ENCODE results near the gene CLEC4M.
"Not testable (repeated sequence)": the region's sequence is repeated elsewhere in the genome, so short reads cannot be mapped to it uniquely, and the experiment has no call there.

CLEC4M gene

GRCh38 chr19:7742575-7742974 is 20.5 kb upstream of the CLEC4M start:
- DNase-seq, result peak; percentile 12

DNA sequence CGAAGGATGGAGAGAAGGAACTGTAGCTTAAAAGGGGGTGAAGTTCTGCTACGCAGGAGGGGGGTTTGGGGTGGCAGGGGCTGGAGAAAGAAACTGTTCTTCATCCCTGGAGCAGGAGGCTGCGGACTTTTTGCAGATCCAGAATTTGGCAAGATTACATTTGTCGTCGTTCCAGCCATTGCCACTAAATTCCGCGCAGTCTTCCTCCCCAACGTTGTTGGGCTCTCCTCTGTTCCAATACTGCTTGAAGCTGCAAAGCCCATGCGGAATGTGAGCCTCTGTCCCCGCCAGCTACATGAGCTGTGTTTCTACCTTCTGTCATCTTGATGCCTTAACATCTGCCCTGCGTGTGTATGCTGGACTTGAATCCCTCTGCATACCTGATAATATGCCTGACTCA is 20.1 kb upstream of the CLEC4M start:
- DNase-seq, result no peak

- DNase-seq, result no peak
Observed at GRCh38 chr19:7743425-7743841, 19.6 kb upstream of the CLEC4M start.

GRCh38 chr19:7744199-7744786 is 18.8 kb upstream of the CLEC4M start:
- DNase-seq, result no peak

GRCh38 chr19:7744871-7745650 is 18.0 kb upstream of the CLEC4M start:
- no peak for DNase-seq

DNA sequence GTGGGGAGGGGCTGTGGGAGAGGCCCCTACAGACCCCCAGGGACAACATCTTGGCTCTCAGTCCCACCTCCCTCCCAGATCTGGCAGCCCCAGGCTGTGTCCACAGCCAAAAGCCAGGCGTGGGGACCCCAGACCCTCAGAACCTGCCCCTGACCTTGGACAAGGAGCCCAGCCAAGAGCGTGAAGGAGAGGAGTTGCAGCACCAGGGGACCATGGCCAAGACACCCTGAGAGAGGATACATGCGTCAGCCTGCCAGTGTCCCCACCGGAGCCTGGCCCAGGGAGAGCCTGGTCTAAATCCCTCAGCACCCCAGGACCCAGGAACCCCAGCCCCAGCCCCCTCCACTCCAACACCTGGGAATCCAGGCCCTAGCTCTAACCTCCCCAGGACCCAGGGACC is 16.7 kb upstream of the CLEC4M start:
- DNase-seq, result not testable (repeated sequence)

- no peak for DNase-seq
Observed at GRCh38 chr19:7746903-7747884, 15.8 kb upstream of the CLEC4M start, which contains the start of gene CD209. TSS of gene CD209 (minus strand) at chr19:7747534. CDS start at chr19:7747511, 23 bp downstream.

DNA sequence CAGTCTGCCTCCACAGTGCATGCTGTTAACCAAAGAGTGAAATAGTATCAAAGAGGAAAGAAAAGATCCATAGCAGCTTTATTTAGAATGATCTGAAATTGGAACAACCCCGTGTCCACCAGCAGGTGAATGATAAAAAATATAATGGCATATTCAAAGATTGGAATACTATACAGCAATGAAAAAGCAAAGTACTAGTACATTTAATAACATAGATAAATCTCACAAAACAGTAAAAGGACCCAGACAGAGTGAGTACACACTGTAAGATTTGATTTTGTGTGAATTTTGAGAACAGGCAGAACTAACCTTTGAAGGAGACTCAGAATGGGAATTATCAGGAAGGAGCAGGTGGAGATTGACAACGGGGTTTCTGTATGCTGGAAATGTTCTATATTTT is 14.9 kb upstream of the CLEC4M start:
- no peak for DNase-seq

DNA sequence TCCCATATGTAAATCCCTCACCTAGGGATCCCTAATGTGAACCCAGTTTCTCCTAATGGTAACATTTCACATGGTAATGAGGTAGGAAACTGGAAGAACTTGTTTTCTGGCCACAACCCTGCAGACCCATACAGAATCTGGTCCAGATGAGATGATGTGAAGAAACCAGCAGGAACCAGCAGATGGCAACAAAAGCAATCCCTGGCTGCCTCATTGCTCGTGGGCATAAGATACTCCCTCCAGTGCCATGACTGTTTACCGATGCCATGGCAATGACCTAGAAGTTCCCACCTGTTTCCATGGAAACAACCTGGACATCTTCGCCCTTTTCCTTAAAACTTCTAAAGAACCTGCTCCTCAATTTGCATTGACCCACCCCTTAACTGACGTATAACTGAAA is 14.3 kb upstream of the CLEC4M start:
- DNase-seq, result peak; percentile 41

DNA sequence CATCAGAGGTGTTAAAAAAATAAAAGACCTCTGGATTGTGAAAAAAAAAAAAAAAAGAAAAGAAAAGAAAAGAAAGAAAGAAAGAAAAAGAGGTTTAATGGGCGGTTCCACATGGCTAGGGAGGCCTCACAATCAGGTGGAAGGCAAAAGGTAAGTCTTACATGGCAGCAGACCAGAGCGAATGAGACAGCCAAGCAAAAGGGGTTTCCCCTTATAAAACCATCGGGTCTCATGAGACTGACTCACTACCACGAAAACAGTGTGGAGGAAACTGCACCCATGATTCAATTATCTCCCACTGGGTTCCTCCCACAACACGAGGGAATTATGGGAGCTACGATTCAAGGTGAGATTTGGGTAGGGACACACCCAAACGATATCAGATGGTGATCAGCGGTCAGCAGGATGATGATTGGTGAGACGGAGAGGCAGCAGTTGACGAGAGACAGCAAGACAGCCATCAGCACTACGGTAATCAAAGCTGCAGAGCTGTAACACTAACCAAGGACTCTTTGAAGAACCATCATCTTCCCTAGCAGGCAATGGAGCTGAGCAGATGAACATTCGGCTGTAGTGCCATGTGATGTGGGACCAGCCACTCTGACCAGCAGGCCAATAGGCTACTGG is 11.8 kb upstream of the CLEC4M start:
- no peak for DNase-seq

GRCh38 chr19:7756258-7756657 is 6.8 kb upstream of the CLEC4M start:
- DNase-seq, result no peak

DNA sequence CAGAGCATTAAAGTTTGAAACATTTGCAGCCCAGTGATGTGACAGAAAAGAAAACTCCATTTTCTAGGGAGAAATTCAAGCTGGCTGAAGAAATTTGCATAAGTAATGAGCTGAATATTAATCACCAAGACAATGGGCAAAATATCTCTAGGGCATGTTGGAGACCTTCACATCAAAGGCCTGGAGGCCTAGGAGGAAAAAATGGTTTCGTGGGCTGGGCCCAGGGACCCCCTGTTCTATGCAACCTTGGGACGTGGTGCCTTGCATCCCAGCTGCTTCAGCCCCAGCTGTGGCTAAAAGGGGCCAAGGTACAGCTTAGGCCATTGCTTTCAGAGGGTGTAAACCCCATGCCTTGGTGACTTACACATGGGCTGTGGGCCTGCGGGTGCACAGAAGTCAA is 5.7 kb upstream of the CLEC4M start:
- no peak for DNase-seq

DNA sequence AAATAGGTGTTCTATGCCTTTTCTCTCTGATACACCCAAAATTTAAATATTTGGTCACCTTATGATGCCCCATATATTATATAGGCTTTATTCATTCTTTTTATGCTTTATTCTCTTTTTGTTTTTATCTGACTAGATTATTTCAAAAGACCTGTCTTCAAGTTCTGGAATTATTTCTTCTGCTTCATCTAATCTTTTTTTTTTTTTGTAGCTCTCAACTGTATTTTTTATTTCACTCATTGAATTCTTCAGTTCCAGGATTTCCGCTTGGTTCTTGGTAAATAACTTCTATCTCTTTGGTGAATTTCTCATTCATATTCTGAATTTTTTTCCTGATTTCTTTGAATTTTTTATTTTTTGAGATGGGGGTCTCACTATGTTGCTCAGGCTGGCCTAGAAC is 3.9 kb upstream of the CLEC4M start:
- no peak for DNase-seq

DNA sequence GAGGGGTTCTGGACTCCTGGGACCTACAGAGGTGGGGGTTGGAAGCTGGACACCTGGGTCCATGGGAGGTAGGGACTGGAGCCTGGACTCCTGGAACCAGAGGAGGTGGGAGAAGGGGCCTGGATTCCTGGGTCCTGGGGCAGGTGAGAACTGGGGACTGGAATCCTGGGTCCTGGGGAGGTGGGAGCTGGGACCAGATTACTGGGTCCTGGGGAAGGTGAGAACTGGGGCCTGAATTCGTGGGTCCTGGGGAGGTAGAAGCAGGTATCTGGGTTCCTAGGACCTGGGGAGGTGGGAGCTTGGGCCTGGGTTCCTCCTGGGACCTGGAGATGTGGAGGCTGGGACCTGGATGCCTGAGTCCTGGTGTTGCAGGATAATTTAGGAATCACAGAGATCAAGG is 653 bp downstream of the CLEC4M start:
- DNase-seq, result no peak

DNA sequence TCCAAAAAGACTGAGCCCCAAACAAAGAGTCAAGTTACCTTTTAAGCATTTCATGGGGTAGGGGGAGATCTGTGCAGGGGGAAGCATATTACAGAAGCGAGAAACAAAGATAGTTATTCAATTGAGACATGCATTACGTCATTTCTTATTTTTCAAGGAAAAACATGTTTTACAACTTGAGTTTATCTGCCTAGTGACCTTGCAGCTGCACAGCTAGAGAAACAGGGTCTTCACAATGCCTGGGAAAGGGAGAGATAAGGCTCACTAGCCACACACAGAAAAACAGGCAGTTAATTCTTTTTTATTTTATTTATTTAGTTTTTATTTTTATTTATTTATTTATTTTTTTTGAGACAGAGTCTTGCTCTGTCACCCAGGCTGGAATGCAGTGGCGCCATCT is 1.1 kb downstream of the CLEC4M start:
- DNase-seq, result not testable (repeated sequence)

DNA sequence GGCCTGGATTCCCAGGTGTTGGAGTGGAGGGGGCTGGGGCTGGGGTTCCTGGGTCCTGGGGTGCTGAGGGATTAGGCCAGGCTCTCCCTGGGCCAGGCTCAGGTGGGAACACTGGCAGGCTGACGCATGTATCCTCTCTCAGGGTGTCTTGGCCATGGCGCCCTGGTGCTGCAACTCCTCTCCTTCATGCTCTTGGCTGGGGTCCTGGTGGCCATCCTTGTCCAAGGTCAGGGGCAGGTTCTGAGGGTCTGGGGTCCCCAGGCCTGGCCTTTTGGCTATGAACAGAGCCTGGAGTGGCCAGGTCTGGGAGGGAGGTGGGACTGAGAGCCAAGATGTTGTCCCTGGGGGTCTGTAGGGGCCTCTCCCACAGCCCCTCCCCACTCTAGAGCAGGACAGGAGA is 2.0 kb downstream of the CLEC4M start:
- DNase-seq, result not testable (repeated sequence)

DNA sequence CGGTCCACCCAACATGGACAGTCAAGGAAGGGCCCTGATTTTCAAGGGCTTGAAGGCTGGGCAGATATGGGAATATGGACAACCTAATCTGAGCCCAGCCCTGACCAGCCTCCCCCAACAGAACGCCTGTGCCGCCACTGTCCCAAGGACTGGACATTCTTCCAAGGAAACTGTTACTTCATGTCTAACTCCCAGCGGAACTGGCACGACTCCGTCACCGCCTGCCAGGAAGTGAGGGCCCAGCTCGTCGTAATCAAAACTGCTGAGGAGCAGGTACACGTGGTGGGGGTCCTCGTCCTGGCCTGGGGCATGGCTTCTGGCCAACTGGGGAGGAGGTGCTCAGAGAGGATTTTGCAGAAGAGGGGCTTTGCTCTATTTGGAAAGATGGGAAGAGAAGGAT is 3.5 kb downstream of the CLEC4M start:
- DNase-seq, result no peak

- no peak for DNase-seq
Observed at GRCh38 chr19:7767487-7767886, 4.4 kb downstream of the CLEC4M start.

GRCh38 chr19:7769171-7769570 is 6.1 kb downstream of the CLEC4M start:
- no peak for DNase-seq

DNA sequence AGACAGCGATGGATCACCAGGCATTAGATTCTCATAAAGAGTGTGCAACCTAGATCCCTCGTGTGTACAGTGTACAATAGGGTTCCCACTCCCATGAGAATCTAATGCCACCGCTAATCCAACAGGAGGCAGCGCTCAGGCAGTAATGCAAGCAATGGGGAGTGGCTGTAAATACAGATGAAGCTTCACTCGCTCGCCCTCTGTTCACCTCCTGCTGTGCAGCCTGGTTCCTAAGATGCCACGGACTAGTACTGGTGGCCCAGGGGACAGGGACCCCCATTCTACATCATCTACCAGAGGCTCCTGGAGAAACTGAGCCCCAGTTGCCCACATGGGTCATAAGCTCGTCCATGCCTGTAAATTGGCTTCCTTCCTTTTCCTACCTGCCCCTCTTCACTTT is 8.0 kb downstream of the CLEC4M start:
- DNase-seq, result peak; percentile 31

- DNase-seq, result no peak
Observed at GRCh38 chr19:7772752-7773291, 9.8 kb downstream of the CLEC4M start.

GRCh38 chr19:7773841-7774240 is 10.8 kb downstream of the CLEC4M start:
- no peak for DNase-seq

GRCh38 chr19:7775761-7776160 is 12.7 kb downstream of the CLEC4M start:
- DNase-seq, result no peak

Measured in NCI-H69 (cell line).